Fibroblast of villous mesenchyme (primary cell): ENCODE measurements around the gene FAM13A. TPM values are rescaled to one million over a fixed set of nuclear protein-coding genes. Genes with fewer than 3 reads are reported as not detected.

Source experiments
- DNase-seq: peaks from one replicate; pipeline ENCODE4 v3.0.0-alpha.2; 2010; ENCODE audit warnings: low read depth
- H3K4me3 ChIP-seq: 2 replicates; pipeline ENCODE4 v1.5.1; 2011; ENCODE audit warnings: low read depth, mild to moderate bottlenecking, low read length
- CTCF ChIP-seq: IDR thresholded peaks from 2 replicates; pipeline ENCODE4 v1.5.1; 2012; ENCODE audit warnings: low read depth, mild to moderate bottlenecking, low read length; ENCODE audit not compliant: insufficient read depth
- total RNA-seq: library from RNA; depleted of rRNA; stranded (reverse); fragments of >200 nt; gene quantifications from 2 replicates; pipeline ENCODE4 v1.2.3, GENCODE V29; 2012

FAM13A gene
- total RNA-seq, result 16.1 and 34.1 TPM in 2 replicates

- DNase-seq, result peak; percentile 97
- TF ChIP-seq CTCF, result no peak
- peak within 1 kb of the TSS; percentile 59 for H3K4me3 ChIP-seq
Measured at GRCh38 chr4:89056953-89057398, at the start of gene FAM13A. TSS of gene FAM13A (minus strand) at chr4:89057185. CDS start at chr4:89056964, 221 bp downstream.

DNA sequence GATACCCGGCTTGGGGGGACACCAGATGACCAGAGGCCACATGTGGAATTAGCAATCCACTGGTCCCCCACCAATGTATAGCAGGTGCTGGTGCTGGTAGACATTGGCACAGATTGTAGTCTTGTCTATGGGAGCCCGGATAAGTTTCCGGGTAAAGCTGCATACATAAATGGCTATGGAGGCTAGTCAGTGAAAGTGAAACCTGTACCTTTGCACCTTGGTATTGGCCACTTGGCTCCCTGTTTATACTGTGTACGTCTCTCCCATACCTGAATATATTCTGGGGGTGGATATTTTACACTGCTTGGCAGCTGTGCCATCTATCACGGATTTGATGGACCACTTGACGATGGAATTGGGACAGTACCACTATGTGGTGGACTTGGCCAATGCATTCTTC, 48.7 kb upstream of the FAM13A start:
- no peak for TF ChIP-seq CTCF
- no peak overlapping the region for H3K4me3 ChIP-seq
- DNase-seq, result no peak

- TF ChIP-seq CTCF, result no peak
- no peak for DNase-seq
- H3K4me3 ChIP-seq, result no peak overlapping the region
Measured at GRCh38 chr4:89101256-89102161, 44.5 kb upstream of the FAM13A start.

DNA sequence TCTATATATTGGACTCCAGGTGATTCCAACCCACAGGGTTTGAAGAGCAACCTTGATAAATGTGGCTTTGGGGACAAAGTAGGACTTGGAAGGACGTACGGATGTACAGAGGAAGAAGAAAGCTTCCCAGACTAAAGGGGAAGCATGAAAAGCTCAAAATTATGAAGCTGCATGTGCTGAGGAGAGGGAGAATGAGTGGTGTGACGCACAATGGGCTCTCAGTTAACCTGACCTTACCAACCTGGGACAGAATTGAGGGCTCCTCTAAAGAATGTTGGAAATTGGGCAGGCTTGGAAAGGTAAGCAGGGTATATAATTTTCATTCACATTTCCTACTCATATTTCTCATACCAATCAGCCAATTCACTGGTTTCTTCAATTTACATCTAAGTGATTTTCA, 43.9 kb upstream of the FAM13A start:
- H3K4me3 ChIP-seq, result no peak overlapping the region
- TF ChIP-seq CTCF, result no peak
- DNase-seq, result no peak

- H3K4me3 ChIP-seq, result no peak overlapping the region
- DNase-seq, result no peak
- TF ChIP-seq CTCF, result no peak
Measured at GRCh38 chr4:89099471-89099870, 42.5 kb upstream of the FAM13A start.

DNA sequence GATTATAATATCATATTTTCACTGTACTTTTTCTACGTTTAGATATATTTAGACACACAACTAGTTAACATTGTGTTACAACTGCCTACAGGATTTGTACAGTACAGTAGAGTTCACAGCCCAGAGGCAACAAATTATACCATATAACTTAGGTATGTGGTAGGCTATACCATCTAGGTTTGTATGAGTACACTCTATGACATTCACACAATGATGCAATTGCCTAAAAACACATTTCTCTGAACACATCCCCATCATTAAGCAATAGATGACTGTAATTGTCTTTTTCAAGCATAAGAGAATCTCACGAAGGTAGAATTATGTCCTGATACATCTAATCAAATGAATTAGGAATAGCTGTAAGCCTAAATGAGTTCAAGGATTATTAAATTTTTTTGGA, 42.0 kb upstream of the FAM13A start:
- no peak overlapping the region for H3K4me3 ChIP-seq
- TF ChIP-seq CTCF, result no peak
- no peak for DNase-seq
